HG02970 (cell line): ENCODE results near the gene FKBP5.

ENCODE experiments used
- ATAC-seq: cut with Tn5 transposase; IDR thresholded peaks from one replicate; pipeline ENCODE4 v1.9.1; 2021; ENCODE audit warnings: mild to moderate bottlenecking, moderate library complexity, moderate number of reproducible peaks; ENCODE audit not compliant: unreplicated experiment, low FRiP score

The FKBP5 gene

DNA sequence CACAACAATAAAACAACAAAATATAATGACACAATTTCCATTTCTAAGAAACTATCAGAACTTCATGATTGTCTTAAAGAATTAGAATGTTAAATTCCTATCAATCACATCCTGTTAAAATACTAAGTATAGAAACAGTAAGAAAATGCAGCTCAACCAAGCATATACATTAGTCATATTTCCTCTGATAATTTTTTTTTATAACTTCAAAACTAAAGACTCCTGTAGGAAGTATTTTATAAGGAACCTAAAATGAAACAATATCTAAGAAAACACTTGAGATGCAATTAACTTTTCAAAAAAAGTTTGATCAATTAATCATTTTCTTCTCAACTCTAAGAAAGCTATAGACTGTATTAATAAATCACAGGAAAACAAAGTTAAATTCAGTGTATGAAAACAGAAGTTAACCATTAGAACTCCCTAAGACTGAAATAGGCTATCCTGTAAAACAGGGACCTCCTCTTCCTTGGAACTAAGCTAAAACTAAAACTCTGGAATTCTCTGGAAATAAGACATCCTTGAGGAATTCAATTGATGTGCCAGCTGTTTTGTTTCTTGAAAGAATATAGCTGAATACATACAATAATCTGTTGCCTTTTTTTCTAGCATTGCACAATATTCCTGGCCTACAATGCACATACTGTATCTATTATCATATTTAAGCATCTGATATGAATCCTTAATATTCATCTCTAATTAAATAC lies 19.8 kb downstream of the FKBP5 start:
- no peak for ATAC-seq

GRCh38 chr6:35668096-35668495 lies 20.6 kb downstream of the FKBP5 start:
- no peak for ATAC-seq

DNA sequence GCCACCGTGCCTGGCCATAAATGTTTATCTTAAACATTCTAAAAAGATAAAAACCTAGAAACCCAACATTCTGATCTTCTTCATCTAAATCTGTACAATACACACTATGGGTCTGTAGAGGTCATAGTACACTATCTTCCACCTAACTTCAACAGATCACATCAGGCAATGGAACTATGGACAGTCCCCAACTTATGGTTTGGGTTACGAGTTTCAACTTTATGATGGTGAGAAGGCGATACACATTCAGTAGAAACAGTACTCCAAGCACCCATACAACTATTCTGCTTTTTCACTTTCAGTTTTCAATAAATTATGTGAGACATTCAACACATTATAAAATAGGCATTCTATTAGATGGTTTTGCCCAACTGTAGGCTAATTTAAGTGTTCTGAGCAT lies 23.1 kb downstream of the FKBP5 start:
- ATAC-seq = no peak

GRCh38 chr6:35664945-35665344 lies 23.8 kb downstream of the FKBP5 start:
- ATAC-seq = no peak

DNA sequence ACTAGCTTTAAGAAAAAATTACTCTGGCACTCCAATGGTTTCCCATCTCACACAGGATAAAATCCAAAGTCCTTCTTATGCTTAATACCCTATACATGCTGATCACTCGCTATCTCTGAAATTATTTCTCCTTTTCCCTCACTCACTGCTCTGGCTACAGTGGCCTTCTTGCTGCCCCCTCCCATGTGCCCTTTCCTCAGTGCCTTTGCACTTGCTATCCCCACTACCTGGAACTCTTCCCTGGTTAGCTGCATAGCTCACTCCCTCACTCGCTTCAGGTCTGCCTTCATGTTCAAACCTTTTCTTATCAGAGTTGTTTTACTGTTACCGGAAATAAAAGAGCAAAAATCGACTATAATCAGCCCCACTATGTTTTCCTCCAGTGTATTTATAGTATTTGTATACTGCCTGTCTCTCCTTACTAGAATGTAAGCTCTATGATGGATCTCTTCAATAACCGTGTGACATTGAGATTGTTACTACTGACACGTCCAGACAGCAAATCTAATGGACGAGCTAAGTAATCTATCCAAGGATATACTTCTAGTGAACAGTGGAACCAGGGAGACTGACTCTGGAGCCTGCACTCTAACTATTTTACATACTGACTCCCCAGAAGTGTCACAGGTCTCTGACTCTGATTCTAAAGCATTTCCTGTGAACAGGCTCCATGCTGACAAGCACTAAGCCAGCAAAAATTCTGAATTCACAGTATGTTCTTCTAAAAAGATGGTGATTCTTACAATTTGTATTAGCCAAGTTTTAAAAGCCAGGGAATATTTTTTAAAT lies 25.1 kb downstream of the FKBP5 start:
- ATAC-seq = no peak

- no peak for ATAC-seq
Measured at GRCh38 chr6:35662999-35663398, 25.7 kb downstream of the FKBP5 start.

- no peak for ATAC-seq
Measured at GRCh38 chr6:35654883-35655282, 33.8 kb downstream of the FKBP5 start.

- no peak for ATAC-seq
Measured at GRCh38 chr6:35651244-35651643, 37.5 kb downstream of the FKBP5 start.

- ATAC-seq = no peak
Measured at GRCh38 chr6:35650015-35650414, 38.7 kb downstream of the FKBP5 start.

- ATAC-seq = no peak
Measured at GRCh38 chr6:35648203-35648602, 40.5 kb downstream of the FKBP5 start.

GRCh38 chr6:35647400-35647799 lies 41.3 kb downstream of the FKBP5 start:
- no peak for ATAC-seq

DNA sequence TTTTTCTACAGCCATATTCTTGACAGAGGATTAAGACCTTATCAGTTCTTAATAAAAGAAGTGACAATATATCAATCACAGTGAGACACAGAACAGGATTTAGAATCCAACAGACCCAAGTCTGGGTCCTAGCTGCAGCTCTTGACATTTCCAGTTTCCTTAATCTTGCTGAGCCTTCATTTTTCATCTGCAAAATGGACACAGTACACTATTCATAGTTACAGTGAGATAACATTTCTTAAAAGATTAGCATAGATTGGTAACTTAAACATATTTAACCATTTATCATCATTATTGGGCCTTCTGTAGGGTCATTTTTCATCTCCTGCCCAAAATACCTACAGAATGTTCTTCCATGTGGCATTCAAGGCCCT lies 45.6 kb downstream of the FKBP5 start:
- no peak for ATAC-seq

- no peak for ATAC-seq
Measured at GRCh38 chr6:35642471-35643161, 46.1 kb downstream of the FKBP5 start.

DNA sequence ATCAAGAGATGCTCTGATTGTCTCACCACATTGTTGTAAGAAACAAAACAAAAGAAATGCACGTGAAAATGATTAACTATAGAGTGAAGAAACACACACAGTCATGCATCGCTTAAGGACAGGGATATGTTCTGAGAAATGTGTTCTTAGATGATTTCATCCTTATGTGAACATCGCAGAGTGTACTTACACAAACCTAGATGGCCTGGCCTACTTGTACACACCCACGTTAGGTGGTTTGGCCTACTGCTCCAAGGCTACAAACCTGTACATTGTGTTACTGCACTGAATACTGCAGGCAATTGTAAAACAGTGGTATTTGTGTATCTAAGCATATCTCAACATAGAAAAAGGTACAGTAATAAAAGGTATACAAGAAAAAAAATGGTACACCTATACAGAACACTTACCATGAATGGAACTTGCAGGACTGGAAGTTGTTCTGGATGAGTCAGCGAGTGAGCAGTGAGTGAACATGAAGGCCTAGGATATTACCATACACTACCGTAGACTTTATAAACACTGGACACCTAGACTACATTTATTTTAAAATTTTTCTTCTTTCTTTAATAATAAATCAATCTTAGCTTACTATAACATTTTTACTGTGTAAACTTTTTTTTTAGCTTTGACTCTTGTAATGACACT lies 48.6 kb downstream of the FKBP5 start:
- ATAC-seq = no peak

DNA sequence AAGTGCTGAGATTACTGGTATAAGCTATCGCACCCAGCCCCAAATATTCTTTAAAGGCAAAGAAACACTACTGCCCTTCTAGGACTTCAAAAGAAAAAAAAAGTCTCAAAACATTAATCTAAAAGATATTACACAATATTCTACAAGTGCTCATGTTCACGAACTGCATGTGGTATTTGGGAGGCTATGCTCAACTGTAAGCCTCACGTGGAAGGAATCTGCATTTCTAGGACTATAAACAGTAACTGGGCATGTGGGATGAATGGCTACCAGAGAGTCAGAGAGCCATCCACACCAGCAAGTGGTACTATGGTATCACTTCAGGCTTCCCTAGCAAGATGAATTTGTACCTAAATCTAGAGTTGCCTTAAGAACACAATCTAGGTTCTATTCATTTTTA lies 50.0 kb downstream of the FKBP5 start:
- no peak for ATAC-seq

DNA sequence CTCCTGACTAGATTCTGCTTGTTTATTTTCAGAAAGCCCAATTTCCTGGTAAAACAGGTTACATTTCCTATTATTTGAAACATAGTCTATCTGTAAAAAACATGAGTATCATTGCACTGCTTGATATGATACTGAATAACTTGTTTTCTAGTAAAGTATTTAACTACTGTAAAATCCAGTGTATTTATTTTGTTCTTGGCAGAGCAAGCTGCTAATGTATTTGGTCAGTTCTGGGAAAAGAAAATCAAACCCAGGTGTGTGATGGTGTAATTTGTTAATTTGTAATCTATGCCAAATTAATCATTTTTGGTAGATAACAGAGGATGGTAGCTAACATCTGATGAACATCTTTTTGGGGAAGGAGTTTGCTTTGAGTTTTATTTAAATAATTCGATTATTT lies 50.8 kb downstream of the FKBP5 start:
- no peak for ATAC-seq

DNA sequence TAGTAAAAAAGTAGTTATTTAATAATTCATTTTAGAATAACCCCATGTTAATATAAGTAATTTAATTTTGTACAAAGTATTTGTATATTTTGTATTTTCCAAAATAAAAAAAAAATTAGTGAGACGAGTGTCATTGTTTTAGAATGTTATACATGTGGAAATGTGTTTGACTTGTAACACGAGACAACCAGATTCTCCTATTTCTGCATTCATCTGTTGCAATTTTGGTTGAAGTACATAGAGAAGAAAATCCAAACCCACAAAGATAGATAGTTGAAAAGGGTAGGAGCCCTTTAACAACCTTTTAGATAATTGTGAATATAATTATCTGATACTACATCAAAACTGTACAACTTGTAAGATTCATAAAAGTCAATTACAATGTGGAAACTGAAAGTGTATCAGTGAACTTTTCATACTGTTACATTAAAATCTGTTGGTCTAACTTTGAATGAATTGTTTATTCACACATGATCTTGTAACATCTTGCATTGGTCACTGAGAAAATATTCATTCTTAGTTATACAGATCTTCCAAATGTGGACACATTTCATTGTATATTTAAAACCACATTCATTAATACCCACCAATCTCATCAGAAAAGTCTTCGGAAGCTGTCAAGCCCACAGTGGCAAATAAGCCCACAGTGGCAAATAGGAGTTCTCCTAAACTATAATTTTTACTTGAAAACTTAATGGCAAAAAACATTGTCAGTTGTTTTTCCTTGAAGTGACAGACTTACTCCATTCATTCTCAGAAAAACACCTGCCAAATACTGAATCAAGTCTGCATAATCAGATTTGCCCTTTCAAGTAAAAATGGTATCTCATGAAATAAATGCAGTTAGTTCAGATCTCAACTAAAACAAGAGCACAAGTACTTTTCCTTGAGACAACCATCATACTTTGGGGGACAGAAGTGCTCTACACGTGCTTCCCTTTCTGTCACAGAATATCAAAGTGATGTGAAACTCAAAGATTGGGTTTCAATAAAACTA lies 52.8 kb downstream of the FKBP5 start:
- ATAC-seq = no peak

GRCh38 chr6:35634316-35634715 lies 54.4 kb downstream of the FKBP5 start:
- ATAC-seq = no peak

GRCh38 chr6:35633579-35634089 lies 55.1 kb downstream of the FKBP5 start:
- ATAC-seq = no peak
